AG09309 (cell line): ENCODE measurements around the gene DNAI1.

Source experiments
- DNase-seq: peaks from one replicate; pipeline ENCODE4 v3.0.0-alpha.2; 2010; ENCODE audit warnings: low read depth
- H3K4me3 ChIP-seq: 2 replicates; pipeline ENCODE4 v1.5.1; 2011; ENCODE audit warnings: mild to moderate bottlenecking, low read depth, low read length, moderate library complexity; ENCODE audit not compliant: control insufficient read depth
- CTCF ChIP-seq: IDR thresholded peaks from 2 replicates; pipeline ENCODE4 v1.5.1; 2011; ENCODE audit warnings: mild to moderate bottlenecking, low read depth, low read length, inconsistent platforms; ENCODE audit not compliant: insufficient read depth, control insufficient read depth; ENCODE audit errors: missing control alignments

The DNAI1 gene

GRCh38 chr9:34490360-34490759 lies 31.8 kb downstream of the DNAI1 start:
- no peak for DNase-seq
- no peak overlapping the region for H3K4me3 ChIP-seq
- TF ChIP-seq CTCF = no peak

DNA sequence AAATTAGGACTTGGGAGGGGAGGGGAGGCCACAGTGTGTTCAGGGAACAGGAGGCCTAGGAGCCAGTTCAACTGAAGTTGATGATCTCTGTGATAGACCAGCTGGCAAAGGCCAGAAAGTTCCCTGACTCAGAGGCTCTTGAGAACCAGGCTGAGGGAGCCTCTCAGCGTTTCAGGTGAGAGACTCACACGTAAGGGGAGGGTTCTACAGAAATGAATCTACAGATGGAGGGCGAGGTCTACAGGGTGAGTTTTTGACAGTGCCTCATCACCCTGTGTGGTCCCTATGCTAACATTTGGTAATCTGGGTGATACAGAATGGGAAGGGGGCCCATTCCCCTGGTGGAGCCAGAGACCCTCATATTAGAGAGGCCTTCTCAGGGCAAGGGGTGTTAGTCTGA lies 32.2 kb downstream of the DNAI1 start:
- TF ChIP-seq CTCF = no peak
- no peak for DNase-seq
- no peak overlapping the region for H3K4me3 ChIP-seq

DNA sequence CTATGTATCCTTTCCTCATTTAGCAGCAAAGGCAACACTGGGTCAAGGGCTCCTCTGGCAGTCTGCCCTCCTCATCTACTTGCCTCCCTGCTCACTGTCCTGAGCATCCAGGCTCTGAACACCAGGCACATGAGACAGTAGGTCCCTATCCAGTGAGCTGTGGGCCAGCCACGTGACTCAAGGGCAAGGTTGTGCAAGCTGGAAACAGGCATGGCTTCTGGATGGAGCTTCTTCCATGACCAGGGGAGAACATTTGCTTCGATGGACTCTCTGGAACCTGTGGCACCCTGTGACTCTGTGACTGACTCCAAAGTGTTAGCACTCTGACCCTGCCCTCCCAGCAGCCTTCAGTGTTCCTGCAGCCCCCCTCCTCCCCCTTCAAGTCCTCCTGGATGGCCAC lies 33.0 kb downstream of the DNAI1 start:
- H3K4me3 ChIP-seq = no peak overlapping the region
- DNase-seq = no peak
- TF ChIP-seq CTCF = no peak

DNA sequence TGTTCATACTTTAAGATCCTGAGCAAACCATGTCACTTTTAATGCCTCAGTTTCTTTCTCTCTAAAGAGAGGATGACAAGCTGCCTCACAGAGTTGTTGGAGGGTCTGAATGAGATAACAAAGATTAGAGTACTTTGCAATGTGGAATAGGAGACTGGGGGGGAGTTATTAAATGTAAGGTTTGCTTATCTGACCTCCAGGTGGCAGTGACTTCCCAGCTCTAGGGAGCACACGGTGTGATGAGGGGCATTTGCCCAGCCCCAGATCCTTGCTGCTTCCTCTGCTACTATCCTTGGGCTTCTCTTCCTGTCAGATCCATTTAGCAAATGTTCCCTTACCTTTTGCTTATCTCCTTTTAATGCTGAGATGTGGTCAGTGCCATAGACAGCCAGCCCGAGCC lies 33.4 kb downstream of the DNAI1 start:
- H3K4me3 ChIP-seq = no peak overlapping the region
- DNase-seq = no peak
- no peak for TF ChIP-seq CTCF

DNA sequence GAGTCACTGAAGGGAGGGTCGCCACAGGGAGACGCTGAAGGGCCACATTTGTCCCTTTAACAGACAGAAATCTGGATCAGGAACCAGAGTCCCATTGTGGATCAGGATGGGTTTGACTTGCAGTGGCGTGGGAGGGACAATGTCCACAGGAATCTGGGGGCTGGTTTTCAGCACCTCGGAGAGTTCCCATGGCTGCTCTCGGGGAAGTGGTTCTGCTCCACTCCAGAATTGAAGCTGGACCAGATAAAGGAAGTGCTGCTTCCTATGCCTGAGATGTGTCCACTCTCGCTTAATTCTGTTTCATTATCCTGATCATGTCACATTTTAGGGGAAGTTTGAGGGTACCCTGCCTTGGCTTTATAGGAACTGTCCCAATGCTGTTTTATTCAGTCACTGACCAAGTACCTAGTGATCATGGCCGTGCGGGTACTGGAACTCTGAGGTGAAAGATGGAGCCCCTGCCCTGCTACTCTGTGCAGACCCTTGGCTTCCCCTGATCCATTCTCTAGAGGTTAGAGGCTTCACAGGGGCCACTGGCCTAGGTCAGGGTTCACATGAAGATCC lies 35.4 kb downstream of the DNAI1 start:
- no peak for DNase-seq
- TF ChIP-seq CTCF = no peak
- no peak overlapping the region for H3K4me3 ChIP-seq

GRCh38 chr9:34496149-34496712 lies 37.6 kb downstream of the DNAI1 start:
- no peak for DNase-seq
- H3K4me3 ChIP-seq = no peak overlapping the region
- TF ChIP-seq CTCF = no peak
